ENCODE data around the gene PPIL1. TPM values are rescaled to one million over a fixed set of nuclear protein-coding genes. Genes with fewer than 3 reads are reported as not detected.

The PPIL1 gene
- total and polyA plus RNA-seq, 2 of the 13 experiments (the other 11 are each of a cell fraction or from before 2014, with no cell fraction given) = 74.2 to 144 TPM

GRCh38 chr6:36820700-36821580, 53.7 kb downstream of the PPIL1 start:
- POLR2A ChIA-PET = interaction anchor here (0.7 to 2.6 kb wide), 6 partner anchors 7 to 53 kb away, joined by 3 to 19 read pairs (median 8); partner anchors contain the start of gene PPIL1
- Histone ChIP-seq H3K36me3 (replicated peaks in 1 of 2; ENCODE audit: control insufficient read depth in 1 of 2, insufficient read depth in 2 of 2, low read length in 2 of 2) (no peaks in the 10 kb centered on the region), H3K4me3 (replicated peaks in 1 of 3; ENCODE audit: insufficient read depth in 1 of 3, low read depth in 2 of 3, low read length in 3 of 3) (no peak overlapping the region), H3K4me2 (ENCODE audit: low read depth, low read length) (peak overlapping the region; percentile 87), H3K9me3 (ENCODE audit: low read length) (no peaks in the 10 kb centered on the region), H3K4me1 (ENCODE audit: insufficient read depth, low read length) (peaks cover 96% of the 10 kb centered on the region), H3K79me2 (ENCODE audit: insufficient read depth, low read length) (no peaks in the 10 kb centered on the region), H3K27ac (ENCODE audit: extremely low read length, insufficient read depth, low read length) (no peak overlapping the region), H3K9ac (ENCODE audit: insufficient read depth, low read depth, low read length) (no peak overlapping the region), H4K20me1 (ENCODE audit: insufficient read depth, low read length) (no peaks in the 10 kb centered on the region), H3K27me3 (ENCODE audit: control insufficient read depth in 1 of 2, insufficient read depth in 2 of 2, low read length in 2 of 2) (peaks cover 13 to 54% of the 10 kb centered on the region in 2 experiments; a peak in 4 of 5 replicates), H2AFZ (ENCODE audit: low read length) (no peak overlapping the region)
- BruUV-seq (replicated peaks) = no TSS peak
- FAIRE-seq (no peak), ATAC-seq (0 out of 3 replicates have a peak, but pooled peaks have one; percentile 3), DNase-seq (ENCODE audit: low spot score) (no peak)
- in situ Hi-C loops (cut with HindIII; ENCODE audit: extremely low pct_ligation_motif_present, low pct_unique_long_range_greater_than_20kb) (no loop called here), intact Hi-C loops (cut with micrococcal nuclease; ENCODE audit: unreplicated experiment) (no loop called here)
- CTCF ChIA-PET (ENCODE audit: low intra/inter-chr PET ratio, low total read pairs) = no interaction called here
- WGBS (ENCODE audit: low lambda C conversion rate) = 42% methylated on average over 12 of the region's 12 CpGs
- TF ChIP-seq FOSL2 (CRISPR knock-in tag; IDR thresholded peaks at IDR 0.05) (peak; percentile 46; the same call in 1 of the 2 replicates), ZNF792 (CRISPR knock-in tag; IDR thresholded peaks at IDR 0.05) (0 out of 2 replicates have a peak, but pooled peaks have one; percentile 9), SAP130 (CRISPR knock-in tag; IDR thresholded peaks at IDR 0.05; ENCODE audit: low read depth) (peak; percentile 46), FOXC1 (CRISPR knock-in tag; IDR thresholded peaks at IDR 0.05; ENCODE audit: borderline replicate concordance) (no peak; the same call in 1 of the 2 replicates), NR2F6 (IDR thresholded peaks at IDR 0.05) (no peak), NR2F6 (CRISPR knock-in tag; IDR thresholded peaks at IDR 0.05) (0 out of 2 replicates have a peak, but pooled peaks have one; percentile 1), TEAD3 (CRISPR knock-in tag; optimal IDR thresholded peaks at IDR 0.05; ENCODE audit: borderline replicate concordance) (peak; percentile 53), PATZ1 (CRISPR knock-in tag; IDR thresholded peaks at IDR 0.05) (peak; percentile 56), MEIS1 (CRISPR knock-in tag; IDR thresholded peaks at IDR 0.05; ENCODE audit: borderline replicate concordance) (peak; percentile 39; the same call in 1 of the 2 replicates), ZNF687 (CRISPR knock-in tag; IDR thresholded peaks at IDR 0.05) (peak; percentile 48), BCL6 (CRISPR knock-in tag; IDR thresholded peaks at IDR 0.05) (peak; percentile 72), ZNF276 (CRISPR knock-in tag; IDR thresholded peaks at IDR 0.05; ENCODE audit: low read depth) (0 out of 2 replicates have a peak, but pooled peaks have one; percentile 6), NONO (IDR thresholded peaks at IDR 0.05) (no peak), NONO (CRISPR knock-in tag; conservative IDR thresholded peaks at IDR 0.05) (0 out of 2 replicates have a peak, but pooled peaks have one; percentile 10), GABPA (IDR thresholded peaks at IDR 0.05; ENCODE audit: low read depth, low read length) (no peak), GABPA (CRISPR knock-in tag; IDR thresholded peaks at IDR 0.05; ENCODE audit: low read depth) (peak; percentile 13; the same call in 1 of the 2 replicates)

Measured in HepG2 (cell line).